ENCODE measurements around the gene HASPIN.

- TF ChIP-seq CTCF (IDR thresholded peaks at IDR 0.05) (peak in 3 of 4 experiments; percentile 50 to 77 (median 63)), POLR2AphosphoS5 (IDR thresholded peaks at IDR 0.05) (no peak)
Observed at GRCh38 chr17:3683054-3683511, 40.6 kb upstream of the HASPIN start.
